ENCODE measurements around the gene PDE3A.

DNA sequence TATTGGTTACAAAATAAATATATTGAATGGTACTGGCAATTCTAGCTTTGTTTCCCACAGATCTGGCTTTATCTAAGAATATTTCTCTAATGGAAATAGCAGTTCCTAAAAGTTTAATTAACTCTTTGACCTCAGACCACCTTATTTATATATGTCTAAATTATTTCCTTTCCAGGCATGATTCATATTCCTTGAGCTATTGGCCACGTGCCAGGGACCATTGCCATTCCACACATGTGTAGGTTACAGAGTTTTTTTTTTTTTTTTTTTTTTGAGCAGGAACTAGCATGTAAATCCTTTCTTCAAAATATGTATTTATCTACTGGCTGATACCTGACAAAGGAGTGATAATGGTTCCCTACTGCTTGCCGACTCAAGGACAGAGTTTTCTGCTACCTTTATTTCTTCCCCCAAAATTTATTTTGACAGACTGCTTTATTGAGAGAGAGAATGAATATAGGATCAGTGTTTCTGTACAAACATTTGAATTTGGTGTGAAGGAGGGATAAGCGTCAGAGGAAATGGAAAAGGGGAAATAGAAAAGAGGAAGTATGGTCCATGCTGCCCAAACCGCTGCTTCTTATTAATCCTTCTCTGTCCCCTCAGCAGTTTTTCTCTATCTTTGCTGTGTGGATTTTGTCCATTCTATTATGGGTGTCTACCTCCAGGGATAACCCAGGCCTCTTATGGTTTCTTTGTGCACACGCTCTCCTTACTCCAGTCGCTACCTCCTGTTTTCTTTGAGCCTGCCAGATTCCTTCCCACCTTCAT is 36.4 kb downstream of the PDE3A start:
- TF ChIP-seq EZH2 (IDR thresholded peaks at IDR 0.05; ENCODE audit: borderline replicate concordance, low read depth, low read length, poor library complexity, severe bottlenecking) (no peak), CTCF (conservative IDR thresholded peaks at IDR 0.05; ENCODE audit: low read depth, low read length) (no peak)
